Natural killer cell (primary cell): Measurements from ENCODE around the gene MPZL3. TPM values are rescaled to one million over a fixed set of nuclear protein-coding genes. Genes with fewer than 3 reads are reported as not detected.

Source experiments
- ATAC-seq, 3 donors: fragments of 150-1000 bp in 2 of 3; fragments of 200-7000 bp in 1 of 3; cut with Tn5 transposase; 1 replicate in 1 of 3; 2 replicates in 2 of 3; pipeline ENCODE4 v1.10.0; 2021; ENCODE audit warnings: mild to moderate bottlenecking in 2 of 3, moderate library complexity in 2 of 3
- DNase-seq, 2 donors: peaks; one replicate each; pipeline versions ENCODE4 v3.0.0 to v3.0.0-alpha.2; 2013 to 2021; ENCODE audit warnings: mixed read lengths in 1 of 2
- H3K27ac ChIP-seq: one replicate; pipeline ENCODE4 v1.5.1; 2013; ENCODE audit warnings: mild to moderate bottlenecking, low read length
- H3K27me3 ChIP-seq: one replicate; pipeline ENCODE4 v1.6.1; 2013; ENCODE audit warnings: low read length; ENCODE audit not compliant: control insufficient read depth, insufficient read depth
- H3K36me3 ChIP-seq: one replicate; pipeline ENCODE4 v1.6.1; 2013; ENCODE audit warnings: low read length; ENCODE audit not compliant: control insufficient read depth, insufficient read depth
- H3K4me1 ChIP-seq: one replicate; pipeline ENCODE4 v1.6.1; 2013; ENCODE audit warnings: low read length; ENCODE audit not compliant: control insufficient read depth, insufficient read depth
- H3K4me3 ChIP-seq: one replicate; pipeline ENCODE4 v1.5.1; 2013; ENCODE audit warnings: low read length
- H3K9me3 ChIP-seq: one replicate; pipeline ENCODE4 v1.6.1; 2013; ENCODE audit warnings: low read length; ENCODE audit not compliant: control insufficient read depth, insufficient read depth
- H3K27ac Mint-ChIP-seq, 2 donors: one replicate each; pipeline ENCODE4 v1.8.0; 2022; ENCODE audit warnings: mild to moderate bottlenecking in 2 of 2, mixed read lengths in 2 of 2, moderate library complexity in 1 of 2
- H3K27me3 Mint-ChIP-seq, 2 donors: one replicate each; pipeline ENCODE4 v1.8.0; 2022; ENCODE audit warnings: low read depth in 2 of 2, mixed read lengths in 2 of 2
- H3K36me3 Mint-ChIP-seq: one replicate; pipeline ENCODE4 v1.8.0; 2022; ENCODE audit warnings: mixed read lengths
- H3K4me1 Mint-ChIP-seq, 2 donors: one replicate each; pipeline ENCODE4 v1.8.0; 2022; ENCODE audit warnings: mixed read lengths in 2 of 2
- H3K4me3 Mint-ChIP-seq: one replicate; pipeline ENCODE4 v1.8.0; 2022; ENCODE audit warnings: mild to moderate bottlenecking, moderate library complexity, mixed read lengths
- H3K9me3 Mint-ChIP-seq, 2 donors: one replicate each; pipeline ENCODE4 v1.8.0; 2022; ENCODE audit warnings: mixed read lengths in 2 of 2
- WGBS: methylation state at CpG from one replicate; pipeline ENCODE4 v1.1.7; 2013; ENCODE audit warnings: missing lambda C conversion rate; ENCODE audit not compliant: insufficient coverage; 5-methylcytosine and 5-hydroxymethylcytosine counted together
- intact Hi-C: fragments of 100-400 bp; cut with micrococcal nuclease; formaldehyde crosslinking; loops from one replicate; pipeline ENCODE4 v1.14.2; 2022
- total RNA-seq, 4 donors: library from RNA; stranded (reverse); fragments of 120-200 nt in 1 of 4; gene quantifications; one replicate each; pipeline versions ENCODE4 v1.2.3 to v1.2.4, GENCODE V29; 2013 to 2022
- TF ChIP-seq, protein P1 (sequence below): fragments of 200-600 bp; IDR thresholded peaks from one replicate; pipeline ENCODE4 v1.8.0; 2022; ENCODE audit warnings: antibody characterized with exemption

Gene MPZL3
- total RNA-seq, 3 donors from 2014 or later (not counting 1 experiment from before 2014, with no cell fraction given): 6.3 to 7.5 (median 6.7) TPM

DNA sequence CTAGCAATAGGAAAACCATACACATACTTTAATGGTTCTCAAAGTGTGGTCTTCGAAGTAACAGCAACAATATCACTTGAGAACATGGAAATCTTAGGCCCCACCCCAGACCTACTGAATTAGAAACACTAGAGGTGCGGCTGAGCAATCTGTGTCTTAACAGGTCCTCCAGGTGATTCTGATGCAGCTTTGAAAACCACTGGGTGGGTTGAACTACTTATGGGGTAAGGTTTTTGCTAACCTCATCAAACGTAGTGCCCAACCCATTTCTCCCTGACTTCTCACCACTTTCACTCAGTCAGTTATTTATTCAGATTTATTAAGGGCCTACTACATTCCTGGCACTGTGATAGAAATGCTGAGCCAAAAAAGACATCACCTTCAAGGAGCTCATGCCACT is 8.2 kb upstream of the MPZL3 start:
- H3K27me3 Mint-ChIP-seq: peaks cover 16 to 40% of the 10 kb centered on the region in 2 donors
- Histone ChIP-seq H3K36me3 (no peaks in the 10 kb centered on the region), H3K9me3 (no peaks in the 10 kb centered on the region), H3K4me1 (peaks cover 9% of the 10 kb centered on the region), H3K4me3 (no peak overlapping the region), H3K27ac (no peak overlapping the region), H3K27me3 (peaks cover 5% of the 10 kb centered on the region)
- ATAC-seq (no peak), DNase-seq (peak in 1 of 2 donors; percentile 50)
- H3K9me3 Mint-ChIP-seq: peaks cover 0 to 2% of the 10 kb centered on the region in 2 donors
- H3K4me3 Mint-ChIP-seq: no peak overlapping the region
- H3K27ac Mint-ChIP-seq: no peak overlapping the region
- H3K4me1 Mint-ChIP-seq: peaks cover 6 to 10% of the 10 kb centered on the region in 2 donors
- H3K36me3 Mint-ChIP-seq: no peaks in the 10 kb centered on the region
- intact Hi-C loops: no loop called here
- TF ChIP-seq, protein P1, sequence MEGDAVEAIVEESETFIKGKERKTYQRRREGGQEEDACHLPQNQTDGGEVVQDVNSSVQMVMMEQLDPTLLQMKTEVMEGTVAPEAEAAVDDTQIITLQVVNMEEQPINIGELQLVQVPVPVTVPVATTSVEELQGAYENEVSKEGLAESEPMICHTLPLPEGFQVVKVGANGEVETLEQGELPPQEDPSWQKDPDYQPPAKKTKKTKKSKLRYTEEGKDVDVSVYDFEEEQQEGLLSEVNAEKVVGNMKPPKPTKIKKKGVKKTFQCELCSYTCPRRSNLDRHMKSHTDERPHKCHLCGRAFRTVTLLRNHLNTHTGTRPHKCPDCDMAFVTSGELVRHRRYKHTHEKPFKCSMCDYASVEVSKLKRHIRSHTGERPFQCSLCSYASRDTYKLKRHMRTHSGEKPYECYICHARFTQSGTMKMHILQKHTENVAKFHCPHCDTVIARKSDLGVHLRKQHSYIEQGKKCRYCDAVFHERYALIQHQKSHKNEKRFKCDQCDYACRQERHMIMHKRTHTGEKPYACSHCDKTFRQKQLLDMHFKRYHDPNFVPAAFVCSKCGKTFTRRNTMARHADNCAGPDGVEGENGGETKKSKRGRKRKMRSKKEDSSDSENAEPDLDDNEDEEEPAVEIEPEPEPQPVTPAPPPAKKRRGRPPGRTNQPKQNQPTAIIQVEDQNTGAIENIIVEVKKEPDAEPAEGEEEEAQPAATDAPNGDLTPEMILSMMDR: no peak
- WGBS: 75% methylated on average over 1 of the region's 3 CpGs

DNA sequence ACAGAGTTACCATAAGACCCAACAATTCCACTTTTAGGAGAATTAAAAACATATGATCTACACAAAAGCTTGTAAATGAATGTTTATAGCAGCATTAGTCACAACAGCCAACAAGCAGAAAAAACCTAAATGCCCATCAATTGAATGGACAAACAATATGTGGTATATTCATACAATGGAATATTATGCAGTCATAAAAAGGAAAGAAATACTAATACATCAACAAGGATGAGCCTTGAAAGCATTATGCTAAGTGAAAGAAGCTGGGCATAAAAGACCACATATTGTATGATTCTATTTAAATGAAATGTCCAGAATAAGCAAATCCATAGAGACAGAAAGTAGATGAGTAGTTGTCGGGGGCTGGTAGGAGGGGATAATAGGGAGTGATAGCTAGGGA is 7.0 kb upstream of the MPZL3 start:
- ATAC-seq: no peak
- H3K27me3 Mint-ChIP-seq: peaks cover 9 to 28% of the 10 kb centered on the region in 2 donors
- intact Hi-C loops: no loop called here

DNA sequence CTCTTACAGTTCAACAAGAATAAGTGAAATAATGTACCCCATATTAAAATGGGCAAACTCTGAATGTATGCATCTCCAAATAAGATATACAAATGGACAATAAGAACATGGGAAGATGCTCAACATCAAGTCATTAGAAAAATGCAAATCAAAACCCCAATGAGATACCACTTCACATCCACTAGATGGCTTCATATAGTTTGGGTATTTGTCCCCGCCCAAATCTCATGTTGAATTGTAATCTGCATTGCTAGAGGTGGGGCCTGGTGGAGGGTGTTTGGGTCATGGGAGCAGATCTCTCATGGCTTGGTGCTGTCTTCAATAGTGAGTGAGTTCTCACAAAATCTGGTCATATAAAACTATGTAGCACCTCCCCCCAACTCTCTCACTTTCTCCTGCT is 6.2 kb upstream of the MPZL3 start:
- H3K4me3 ChIP-seq: no peak overlapping the region
- peaks cover 0 to 2% of the 10 kb centered on the region in 2 donors for H3K9me3 Mint-ChIP-seq
- H3K27ac ChIP-seq: no peak overlapping the region
- no peaks in the 10 kb centered on the region for H3K4me1 ChIP-seq
- H3K36me3 ChIP-seq: no peaks in the 10 kb centered on the region
- H3K4me3 Mint-ChIP-seq: no peak overlapping the region
- no peaks in the 10 kb centered on the region for H3K36me3 Mint-ChIP-seq
- intact Hi-C loops: no loop called here
- H3K27ac Mint-ChIP-seq: no peak overlapping the region
- no peaks in the 10 kb centered on the region for H3K4me1 Mint-ChIP-seq
- H3K9me3 ChIP-seq: no peaks in the 10 kb centered on the region
- no CpG with 5 or more reads among the region's 1 CpG for WGBS
- H3K27me3 ChIP-seq: peaks cover 2% of the 10 kb centered on the region
- ATAC-seq: peak in 2 of 3 donors; percentile 30 to 50
- H3K27me3 Mint-ChIP-seq: peaks cover 8 to 21% of the 10 kb centered on the region in 2 donors
- TF ChIP-seq, protein P1: no peak
- DNase-seq: peak in 1 of 2 donors; percentile 38

More for the DNA sequence above, 7.0 kb upstream of the MPZL3 start:
- DNase-seq: no peak
- H3K4me3 Mint-ChIP-seq: no peak overlapping the region
- TF ChIP-seq, protein P1: no peak
- Histone ChIP-seq H3K27ac (no peak overlapping the region), H3K9me3 (no peaks in the 10 kb centered on the region), H3K36me3 (no peaks in the 10 kb centered on the region), H3K4me3 (no peak overlapping the region), H3K4me1 (peaks cover 6% of the 10 kb centered on the region), H3K27me3 (peaks cover 2% of the 10 kb centered on the region)
- 100% methylated on average over 1 of the region's 1 CpG for WGBS
- H3K9me3 Mint-ChIP-seq: peaks cover 0 to 2% of the 10 kb centered on the region in 2 donors
- no peak overlapping the region for H3K27ac Mint-ChIP-seq
- no peaks in the 10 kb centered on the region for H3K36me3 Mint-ChIP-seq
- peaks cover 2 to 6% of the 10 kb centered on the region in 2 donors for H3K4me1 Mint-ChIP-seq

DNA sequence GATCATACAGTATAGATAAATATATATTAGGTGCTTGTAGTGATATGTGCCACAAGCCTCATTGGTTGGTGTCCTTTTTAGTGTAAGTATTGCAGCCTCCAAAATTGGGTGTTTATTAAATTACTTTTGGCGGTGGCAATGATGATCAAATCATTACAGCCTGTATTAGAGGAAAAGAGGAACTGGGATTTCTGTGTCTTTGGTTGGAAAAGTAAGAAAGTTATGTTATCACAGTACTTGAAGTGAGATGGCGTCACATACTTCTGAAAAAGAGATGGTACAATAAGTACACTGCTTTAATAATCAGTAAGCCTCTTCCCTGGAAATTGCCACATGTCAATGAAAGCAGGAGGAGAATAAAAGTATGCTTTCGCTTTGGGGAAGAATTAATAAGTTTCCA is 523 bp upstream of the MPZL3 start:
- TF ChIP-seq, protein P1: no peak
- intact Hi-C loops: loop anchor here (1.0 to 5.0 kb wide), 3 partner anchors 11 to 105 kb away; partner anchors contain the start of gene UBE4A
- DNase-seq: no peak
- no peaks in the 10 kb centered on the region for H3K36me3 Mint-ChIP-seq
- Histone ChIP-seq H3K27me3 (no peaks in the 10 kb centered on the region), H3K36me3 (no peaks in the 10 kb centered on the region), H3K4me1 (peaks cover 8% of the 10 kb centered on the region), H3K4me3 (peak overlapping the region; percentile 82), H3K27ac (peak overlapping the region; percentile 95), H3K9me3 (no peaks in the 10 kb centered on the region)
- no peaks in the 10 kb centered on the region for H3K9me3 Mint-ChIP-seq
- ATAC-seq: no peak
- peak overlapping the region; percentile 98 for H3K27ac Mint-ChIP-seq
- peak overlapping the region; percentile 98 for H3K4me3 Mint-ChIP-seq
- 61% methylated on average over 2 of the region's 3 CpGs for WGBS
- H3K27me3 Mint-ChIP-seq: no peaks in the 10 kb centered on the region
- H3K4me1 Mint-ChIP-seq: peaks cover 17% of the 10 kb centered on the region in 2 donors
